CD14-positive monocyte (primary cell): Measurements from ENCODE around the gene MARK4. TPM values are rescaled to one million over a fixed set of nuclear protein-coding genes. Genes with fewer than 3 reads are reported as not detected.

Experiments used
- DNase-seq, 3 donors: peaks; one replicate each; pipeline ENCODE4 v3.0.0-alpha.2; 2011 to 2022
- H2AFZ ChIP-seq: 2 replicates; pipeline ENCODE4 v1.6.0; 2012; ENCODE audit warnings: mild to moderate bottlenecking, low read depth, low read length, inconsistent platforms; ENCODE audit not compliant: insufficient read depth, poor library complexity, severe bottlenecking
- H3K27ac ChIP-seq, 2 donors: 1 replicate in 1 of 2; 2 replicates in 1 of 2; pipeline ENCODE4 v1.5.1; 2012 to 2013; ENCODE audit warnings: low read length in 2 of 2, control low read depth in 1 of 2, inconsistent platforms in 1 of 2, low read depth in 1 of 2, mild to moderate bottlenecking in 1 of 2
- H3K27me3 ChIP-seq, 2 donors: one replicate each; pipeline versions ENCODE4 v1.6.0 to v1.6.1; 2011 to 2013; ENCODE audit warnings: low read length in 2 of 2; ENCODE audit not compliant: control insufficient read depth in 2 of 2, insufficient read depth in 2 of 2
- H3K36me3 ChIP-seq, 2 donors: replicated peaks in 1 of 2; 1 replicate in 1 of 2; 2 replicates in 1 of 2; pipeline versions ENCODE4 v1.5.1 to v1.6.1; 2012 to 2013; ENCODE audit warnings: low read length in 2 of 2, control low read depth in 1 of 2, inconsistent platforms in 1 of 2, mild to moderate bottlenecking in 1 of 2; ENCODE audit not compliant: insufficient read depth in 2 of 2, control insufficient read depth in 1 of 2
- H3K4me1 ChIP-seq, 2 donors: 1 replicate in 1 of 2; 2 replicates in 1 of 2; pipeline versions ENCODE4 v1.5.1 to v1.6.1; 2012 to 2013; ENCODE audit warnings: low read length in 2 of 2, control low read depth in 1 of 2, inconsistent platforms in 1 of 2, mild to moderate bottlenecking in 1 of 2, moderate library complexity in 1 of 2; ENCODE audit not compliant: insufficient read depth in 2 of 2, control insufficient read depth in 1 of 2
- H3K4me2 ChIP-seq: replicated peaks from 2 replicates; pipeline ENCODE3; 2012; ENCODE audit warnings: low read length, moderate library complexity, mild to moderate bottlenecking; ENCODE audit not compliant: poor library complexity, severe bottlenecking; ENCODE audit errors: extremely low read depth
- H3K4me3 ChIP-seq, 3 experiments: fragments of 200-600 bp in 1 of 3; sonication (generic) in 1 of 3; replicated peaks in 1 of 3; 1 replicate in 2 of 3; 2 replicates in 1 of 3; pipeline ENCODE4 v1.5.1; 2011 to 2013; ENCODE audit warnings: low read length in 3 of 3, mild to moderate bottlenecking in 3 of 3, control low read depth in 2 of 3, low read depth in 2 of 3, inconsistent platforms in 1 of 3, moderate library complexity in 1 of 3
- H3K79me2 ChIP-seq: 2 replicates; pipeline ENCODE4 v1.6.0; 2012; ENCODE audit warnings: mild to moderate bottlenecking, control low read depth, inconsistent platforms, low read length, moderate library complexity; ENCODE audit not compliant: insufficient read depth
- H3K9ac ChIP-seq: 2 replicates; pipeline ENCODE4 v1.6.0; 2017; ENCODE audit warnings: low read length, mild to moderate bottlenecking; ENCODE audit not compliant: insufficient read depth, poor library complexity, severe bottlenecking
- H3K9me3 ChIP-seq, 2 donors: replicated peaks in 1 of 2; 1 replicate in 1 of 2; 2 replicates in 1 of 2; pipeline versions ENCODE4 v1.5.1 to v1.6.1; 2012 to 2013; ENCODE audit warnings: low read length in 2 of 2, control low read depth in 1 of 2; ENCODE audit not compliant: control insufficient read depth in 1 of 2, insufficient read depth in 1 of 2
- H4K20me1 ChIP-seq: 2 replicates; pipeline ENCODE4 v1.6.0; 2012; ENCODE audit warnings: mild to moderate bottlenecking, low read length, control low read depth, moderate library complexity; ENCODE audit not compliant: insufficient read depth
- H3K27ac Mint-ChIP-seq, 7 donors: one replicate each; pipeline ENCODE4 v1.8.0; 2020; ENCODE audit warnings: mild to moderate bottlenecking in 7 of 7, mixed read lengths in 7 of 7, moderate library complexity in 6 of 7, inconsistent platforms in 2 of 7
- H3K27me3 Mint-ChIP-seq, 3 donors: one replicate each; pipeline ENCODE4 v1.8.0; 2021 to 2022; ENCODE audit warnings: low read depth in 3 of 3, mild to moderate bottlenecking in 3 of 3, mixed read lengths in 3 of 3, moderate library complexity in 3 of 3, inconsistent platforms in 1 of 3
- H3K36me3 Mint-ChIP-seq, 2 donors: one replicate each; pipeline ENCODE4 v1.8.0; 2020; ENCODE audit warnings: mixed read lengths in 2 of 2, inconsistent platforms in 1 of 2, mild to moderate bottlenecking in 1 of 2
- H3K4me1 Mint-ChIP-seq: one replicate; pipeline ENCODE4 v1.8.0; 2020; ENCODE audit warnings: mild to moderate bottlenecking, mixed read lengths
- H3K4me3 Mint-ChIP-seq, 2 donors: one replicate each; pipeline ENCODE4 v1.8.0; 2020; ENCODE audit warnings: mild to moderate bottlenecking in 2 of 2, mixed read lengths in 2 of 2, moderate library complexity in 1 of 2
- H3K9me3 Mint-ChIP-seq, 7 donors: one replicate each; pipeline ENCODE4 v1.8.0; 2020 to 2022; ENCODE audit warnings: mixed read lengths in 7 of 7, mild to moderate bottlenecking in 6 of 7, moderate library complexity in 6 of 7, inconsistent platforms in 2 of 7
- WGBS: methylation state at CpG from one replicate; pipeline ENCODE4 v1.1.5; 2013; ENCODE audit warnings: missing lambda C conversion rate; ENCODE audit not compliant: insufficient coverage; 5-methylcytosine and 5-hydroxymethylcytosine counted together
- intact Hi-C, 2 donors: fragments of 100-400 bp; cut with micrococcal nuclease; formaldehyde crosslinking; loops; one replicate each; pipeline versions ENCODE4 v1.15.0 to v1.15.1; 2023
- polyA plus RNA-seq, 3 donors: library from polyadenylated mRNA; depleted of rRNA in 1 of 3; unstranded in 2 of 3; stranded (reverse) in 1 of 3; fragments of 300-500 nt in 2 of 3; fragments of >200 nt in 1 of 3; fragmentation: Illumina TruSeq in 2 of 3; gene quantifications; 1 replicate in 2 of 3; 2 replicates in 1 of 3; pipeline ENCODE4 v1.2.3, GENCODE V29; 2012 to 2021
- TF ChIP-seq, protein P1 (sequence below): fragments of 200-600 bp; IDR thresholded peaks from one replicate; pipeline ENCODE4 v1.8.0; 2022; ENCODE audit warnings: antibody characterized with exemption, mild to moderate bottlenecking

MARK4 gene
- polyA plus RNA-seq, 3 donors = 0.59 to 18.4 (median 0.69) TPM

DNA sequence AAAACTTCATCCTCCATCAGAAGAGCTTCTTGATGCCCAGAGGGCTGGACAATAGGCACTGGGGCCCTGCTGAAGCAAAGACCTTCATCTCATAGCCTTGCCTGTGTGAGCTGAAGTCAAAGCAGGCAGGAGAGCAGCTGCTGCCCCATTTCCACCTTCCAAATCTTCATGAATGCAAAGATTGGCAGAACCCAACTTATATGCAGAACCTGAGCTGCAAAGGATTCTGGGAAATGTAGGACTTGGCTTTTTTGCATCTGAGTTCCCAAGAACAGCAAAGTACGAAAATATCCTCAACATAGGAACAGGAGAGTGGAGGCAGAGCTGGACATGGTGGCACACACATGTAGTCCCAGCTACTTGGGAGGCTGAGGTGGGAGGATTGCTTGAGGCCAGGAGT lies 40.8 kb downstream of the MARK4 start:
- Mint-ChIP-seq H3K27ac (peak overlapping the region in 1 of 7 donors; percentile 45), H3K4me1 (peaks cover 4% of the 10 kb centered on the region), H3K9me3 (peaks cover 0 to 17% (median 0%) of the 10 kb centered on the region in 7 donors), H3K27me3 (no peaks in the 10 kb centered on the region), H3K4me3 (no peak overlapping the region), H3K36me3 (peaks cover 48 to 87% of the 10 kb centered on the region in 2 donors)
- intact Hi-C loops = no loop called here
- Histone ChIP-seq H2AFZ (no peak overlapping the region), H3K4me1 (peaks cover 0 to 8% of the 10 kb centered on the region in 2 donors), H3K9ac (no peak overlapping the region), H3K27me3 (no peaks in the 10 kb centered on the region), H3K79me2 (no peaks in the 10 kb centered on the region), H3K4me3 (no peak overlapping the region), H4K20me1 (no peaks in the 10 kb centered on the region), H3K4me2 (no peak overlapping the region), H3K36me3 (peaks cover 38 to 74% of the 10 kb centered on the region in 2 donors), H3K27ac (no peak overlapping the region), H3K9me3 (peaks cover 0 to 5% of the 10 kb centered on the region in 2 donors)
- TF ChIP-seq, protein P1, sequence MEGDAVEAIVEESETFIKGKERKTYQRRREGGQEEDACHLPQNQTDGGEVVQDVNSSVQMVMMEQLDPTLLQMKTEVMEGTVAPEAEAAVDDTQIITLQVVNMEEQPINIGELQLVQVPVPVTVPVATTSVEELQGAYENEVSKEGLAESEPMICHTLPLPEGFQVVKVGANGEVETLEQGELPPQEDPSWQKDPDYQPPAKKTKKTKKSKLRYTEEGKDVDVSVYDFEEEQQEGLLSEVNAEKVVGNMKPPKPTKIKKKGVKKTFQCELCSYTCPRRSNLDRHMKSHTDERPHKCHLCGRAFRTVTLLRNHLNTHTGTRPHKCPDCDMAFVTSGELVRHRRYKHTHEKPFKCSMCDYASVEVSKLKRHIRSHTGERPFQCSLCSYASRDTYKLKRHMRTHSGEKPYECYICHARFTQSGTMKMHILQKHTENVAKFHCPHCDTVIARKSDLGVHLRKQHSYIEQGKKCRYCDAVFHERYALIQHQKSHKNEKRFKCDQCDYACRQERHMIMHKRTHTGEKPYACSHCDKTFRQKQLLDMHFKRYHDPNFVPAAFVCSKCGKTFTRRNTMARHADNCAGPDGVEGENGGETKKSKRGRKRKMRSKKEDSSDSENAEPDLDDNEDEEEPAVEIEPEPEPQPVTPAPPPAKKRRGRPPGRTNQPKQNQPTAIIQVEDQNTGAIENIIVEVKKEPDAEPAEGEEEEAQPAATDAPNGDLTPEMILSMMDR = no peak
- no peak for DNase-seq
- no CpG with 5 or more reads among the region's 1 CpG for WGBS

DNA sequence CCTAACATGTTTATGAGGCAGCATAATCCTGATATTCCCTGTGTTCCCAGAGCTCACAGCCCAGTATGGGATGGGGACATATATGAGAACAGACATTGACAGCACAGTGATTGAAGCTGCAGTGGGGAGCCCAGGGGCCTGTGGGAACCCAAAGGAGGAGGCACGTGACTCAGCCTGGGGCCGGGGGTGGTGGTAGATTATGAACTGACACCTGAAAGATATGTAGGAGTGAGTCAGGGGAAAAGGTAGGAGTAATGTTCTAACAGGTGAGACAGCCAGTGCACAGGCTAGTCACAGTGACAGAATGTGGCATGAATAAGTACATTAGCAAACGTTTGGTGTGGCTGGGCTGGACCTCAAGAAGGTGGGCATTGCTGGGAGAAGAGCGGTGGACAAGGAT lies 42.6 kb downstream of the MARK4 start:
- no peak for DNase-seq
- H3K27ac ChIP-seq = no peak overlapping the region
- WGBS = 100% methylated on average over 3 of the region's 4 CpGs
- no peaks in the 10 kb centered on the region for H3K27me3 ChIP-seq
- no peak overlapping the region for H3K9ac ChIP-seq
- H3K4me3 Mint-ChIP-seq = no peak overlapping the region
- peaks cover 0 to 8% of the 10 kb centered on the region in 2 donors for H3K4me1 ChIP-seq
- intact Hi-C loops = no loop called here
- no peak overlapping the region for H3K4me3 ChIP-seq
- no peak overlapping the region for H3K4me2 ChIP-seq
- peaks cover 29 to 67% of the 10 kb centered on the region in 2 donors for H3K36me3 ChIP-seq
- H4K20me1 ChIP-seq = no peaks in the 10 kb centered on the region
- H3K27me3 Mint-ChIP-seq = no peaks in the 10 kb centered on the region
- peaks cover 47 to 86% of the 10 kb centered on the region in 2 donors for H3K36me3 Mint-ChIP-seq
- H2AFZ ChIP-seq = no peak overlapping the region
- TF ChIP-seq, protein P1 = no peak
- H3K27ac Mint-ChIP-seq = peak overlapping the region in 2 of 7 donors; percentile 6 to 50
- H3K79me2 ChIP-seq = no peaks in the 10 kb centered on the region
- peaks cover 4% of the 10 kb centered on the region for H3K4me1 Mint-ChIP-seq
- peaks cover 0 to 5% of the 10 kb centered on the region in 2 donors for H3K9me3 ChIP-seq
- H3K9me3 Mint-ChIP-seq = peaks cover 0 to 17% (median 0%) of the 10 kb centered on the region in 7 donors
